GM19397 (cell line): ENCODE data around the gene SDK1.

ENCODE experiments used
- ATAC-seq: cut with Tn5 transposase; IDR thresholded peaks from one replicate; pipeline ENCODE4 v1.9.1; 2021; ENCODE audit warnings: mild to moderate bottlenecking, moderate library complexity; ENCODE audit not compliant: unreplicated experiment

The SDK1 gene

GRCh38 chr7:4000139-4000538, 699.1 kb downstream of the SDK1 start:
- no peak for ATAC-seq

GRCh38 chr7:4000934-4001333, 699.9 kb downstream of the SDK1 start:
- ATAC-seq, result no peak

- ATAC-seq, result no peak
These were observed 700.7 kb downstream of the SDK1 start for GRCh38 chr7:4001742-4002141.

- no peak for ATAC-seq
These were observed 702.5 kb downstream of the SDK1 start for GRCh38 chr7:4003503-4003902.

GRCh38 chr7:4006687-4007086, 705.6 kb downstream of the SDK1 start:
- no peak for ATAC-seq

GRCh38 chr7:4009211-4010060, 708.4 kb downstream of the SDK1 start:
- ATAC-seq, result no peak

GRCh38 chr7:4010061-4010605, 709.1 kb downstream of the SDK1 start:
- no peak for ATAC-seq

GRCh38 chr7:4010923-4011656, 710.0 kb downstream of the SDK1 start:
- ATAC-seq, result no peak

- no peak for ATAC-seq
These were observed 712.7 kb downstream of the SDK1 start for GRCh38 chr7:4013793-4014192.

- ATAC-seq, result no peak
These were observed 713.4 kb downstream of the SDK1 start for GRCh38 chr7:4014346-4015050.

- ATAC-seq, result no peak
These were observed 714.3 kb downstream of the SDK1 start for GRCh38 chr7:4015371-4015770.

GRCh38 chr7:4015996-4016395, 714.9 kb downstream of the SDK1 start:
- no peak for ATAC-seq

GRCh38 chr7:4017081-4017480, 716.0 kb downstream of the SDK1 start:
- ATAC-seq, result no peak

GRCh38 chr7:4017785-4018184, 716.7 kb downstream of the SDK1 start:
- no peak for ATAC-seq

GRCh38 chr7:4018601-4019316, 717.7 kb downstream of the SDK1 start:
- ATAC-seq, result no peak

- ATAC-seq, result no peak
These were observed 719.0 kb downstream of the SDK1 start for GRCh38 chr7:4020086-4020485.

- ATAC-seq, result no peak
These were observed 720.4 kb downstream of the SDK1 start for GRCh38 chr7:4021413-4021812.

- no peak for ATAC-seq
These were observed 721.2 kb downstream of the SDK1 start for GRCh38 chr7:4022265-4022664.

GRCh38 chr7:4023502-4023901, 722.5 kb downstream of the SDK1 start:
- ATAC-seq, result no peak

- no peak for ATAC-seq
These were observed 723.1 kb downstream of the SDK1 start for GRCh38 chr7:4024133-4024532.

GRCh38 chr7:4024806-4025205, 723.8 kb downstream of the SDK1 start:
- ATAC-seq, result no peak
